GM06990 (cell line): Measurements from ENCODE around the gene PRG2.

Experiments used
- DNase-seq: peaks from one replicate; pipeline ENCODE4 v3.0.0-alpha.2; 2011; ENCODE audit not compliant: insufficient read length; ENCODE audit errors: extremely low read depth
- H3K27me3 ChIP-seq: replicated peaks from 2 replicates; pipeline ENCODE4 v1.6.0; 2011; ENCODE audit warnings: low read length; ENCODE audit not compliant: control insufficient read depth, insufficient read depth
- H3K36me3 ChIP-seq: 2 replicates; pipeline ENCODE4 v1.5.1; 2011; ENCODE audit warnings: low read length; ENCODE audit not compliant: control insufficient read depth, insufficient read depth
- H3K4me3 ChIP-seq: replicated peaks from 2 replicates; pipeline ENCODE4 v1.5.1; 2011; ENCODE audit warnings: low read depth, mild to moderate bottlenecking, control low read depth, low read length
- CTCF ChIP-seq: IDR thresholded peaks from 2 replicates; pipeline ENCODE4 v1.5.1; 2011; ENCODE audit warnings: low read length, control low read depth, mild to moderate bottlenecking, inconsistent platforms; ENCODE audit not compliant: insufficient read depth, poor library complexity, severe bottlenecking

PRG2 gene

GRCh38 chr11:57359896-57360690 lies 30.4 kb downstream of the PRG2 start:
- Histone ChIP-seq H3K27me3 (no peaks in the 10 kb centered on the region; the same call in none of the 2 replicates), H3K4me3 (no peak overlapping the region), H3K36me3 (no peaks in the 10 kb centered on the region)
- DNase-seq, result no peak
- TF ChIP-seq CTCF, result no peak

GRCh38 chr11:57359396-57359795 lies 31.1 kb downstream of the PRG2 start:
- no peak for DNase-seq
- H3K36me3 ChIP-seq, result no peaks in the 10 kb centered on the region
- H3K27me3 ChIP-seq, result no peaks in the 10 kb centered on the region; the same call in none of the 2 replicates
- TF ChIP-seq CTCF, result no peak
- no peak overlapping the region for H3K4me3 ChIP-seq

- DNase-seq, result no peak
- no peak for TF ChIP-seq CTCF
- no peaks in the 10 kb centered on the region for H3K36me3 ChIP-seq
- no peaks in the 10 kb centered on the region; the same call in none of the 2 replicates for H3K27me3 ChIP-seq
- no peak overlapping the region for H3K4me3 ChIP-seq
These were observed 31.5 kb downstream of the PRG2 start for GRCh38 chr11:57358991-57359390.

- Histone ChIP-seq H3K4me3 (no peak overlapping the region), H3K27me3 (no peaks in the 10 kb centered on the region; the same call in none of the 2 replicates), H3K36me3 (no peaks in the 10 kb centered on the region)
- no peak for DNase-seq
- TF ChIP-seq CTCF, result no peak
These were observed 31.9 kb downstream of the PRG2 start for GRCh38 chr11:57358543-57358961.

DNA sequence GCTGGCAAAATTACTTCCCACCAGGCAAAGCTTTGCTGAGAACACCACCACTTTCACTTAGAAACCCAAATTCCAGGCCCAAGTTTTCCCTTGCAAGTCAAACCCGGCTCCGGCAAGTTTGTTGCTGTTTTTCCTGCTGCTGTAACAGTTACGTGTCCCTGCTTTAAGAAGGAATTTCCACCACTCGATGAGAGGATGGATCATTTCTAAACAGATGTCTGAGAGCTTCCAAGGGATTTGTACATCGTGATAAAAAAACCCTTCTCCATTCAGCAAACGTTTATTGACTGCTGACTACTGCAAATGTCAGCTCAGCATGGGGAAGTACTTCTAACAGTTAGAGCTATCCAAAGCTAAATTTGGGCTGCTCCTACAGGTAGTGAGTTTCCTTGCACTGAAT lies 32.6 kb downstream of the PRG2 start:
- no peaks in the 10 kb centered on the region for H3K36me3 ChIP-seq
- no peak for DNase-seq
- no peak overlapping the region for H3K4me3 ChIP-seq
- no peak for TF ChIP-seq CTCF
- H3K27me3 ChIP-seq, result no peaks in the 10 kb centered on the region; the same call in none of the 2 replicates
